Measurements from ENCODE around the gene PRDX5.

The PRDX5 gene

GRCh38 chr11:64330888-64331287 lies 13.0 kb downstream of the PRDX5 start:
- TF ChIP-seq, protein P1, sequence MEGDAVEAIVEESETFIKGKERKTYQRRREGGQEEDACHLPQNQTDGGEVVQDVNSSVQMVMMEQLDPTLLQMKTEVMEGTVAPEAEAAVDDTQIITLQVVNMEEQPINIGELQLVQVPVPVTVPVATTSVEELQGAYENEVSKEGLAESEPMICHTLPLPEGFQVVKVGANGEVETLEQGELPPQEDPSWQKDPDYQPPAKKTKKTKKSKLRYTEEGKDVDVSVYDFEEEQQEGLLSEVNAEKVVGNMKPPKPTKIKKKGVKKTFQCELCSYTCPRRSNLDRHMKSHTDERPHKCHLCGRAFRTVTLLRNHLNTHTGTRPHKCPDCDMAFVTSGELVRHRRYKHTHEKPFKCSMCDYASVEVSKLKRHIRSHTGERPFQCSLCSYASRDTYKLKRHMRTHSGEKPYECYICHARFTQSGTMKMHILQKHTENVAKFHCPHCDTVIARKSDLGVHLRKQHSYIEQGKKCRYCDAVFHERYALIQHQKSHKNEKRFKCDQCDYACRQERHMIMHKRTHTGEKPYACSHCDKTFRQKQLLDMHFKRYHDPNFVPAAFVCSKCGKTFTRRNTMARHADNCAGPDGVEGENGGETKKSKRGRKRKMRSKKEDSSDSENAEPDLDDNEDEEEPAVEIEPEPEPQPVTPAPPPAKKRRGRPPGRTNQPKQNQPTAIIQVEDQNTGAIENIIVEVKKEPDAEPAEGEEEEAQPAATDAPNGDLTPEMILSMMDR (IDR thresholded peaks at IDR 0.05; ENCODE audit: insufficient read depth, low read length, missing control alignments), result no peak
- DNase-seq (ENCODE audit: low read depth, low spot score), result no peak
- ChIA-PET POLR2A (interaction anchor here (2.0 kb wide), 1 partner anchor 13 kb away, joined by 14 read pairs; the partner anchor contains the start of genes PRDX5 and TRMT112), CTCF (interaction anchor here (0.8 to 21.8 kb wide), 7 partner anchors 8 to 125 kb away, joined by 3 to 414 read pairs (median 19); partner anchors contain the start of genes CATSPERZ, ESRRA, FERMT3 and PRDX5)
- H3K4me3 ChIP-seq (ENCODE audit: low read depth, low read length), result no peak overlapping the region

- TF ChIP-seq, protein P1 (IDR thresholded peaks at IDR 0.05; ENCODE audit: insufficient read depth, low read length, missing control alignments), result peak; percentile 77
- no peak overlapping the region for H3K4me3 ChIP-seq (ENCODE audit: low read depth, low read length)
- ChIA-PET CTCF (interaction anchor here (0.6 to 21.8 kb wide), 15 partner anchors 9 to 373 kb away, joined by 3 to 414 read pairs (median 4); partner anchors contain the start of genes CATSPERZ, ESRRA, FERMT3 and PRDX5), POLR2A (interaction anchor here (0.6 to 2.0 kb wide), 5 partner anchors 10 to 88 kb away, joined by 3 to 14 read pairs (median 5); partner anchors contain the start of genes PRDX5 and TRMT112)
- peak; percentile 21 for DNase-seq (ENCODE audit: low read depth, low spot score)
Measured at GRCh38 chr11:64331569-64332371, 13.8 kb downstream of the PRDX5 start.

GRCh38 chr11:64333556-64333955 lies 15.6 kb downstream of the PRDX5 start:
- POLR2A ChIA-PET, result no interaction called here
- DNase-seq (ENCODE audit: low read depth, low spot score), result no peak
- CTCF ChIA-PET, result interaction anchor here (2.6 to 21.8 kb wide), 5 partner anchors 11 to 129 kb away, joined by 15 to 414 read pairs (median 25); partner anchors contain the start of genes CATSPERZ, ESRRA, PRDX5 and RPS6KA4
- no peak overlapping the region for H3K4me3 ChIP-seq (ENCODE audit: low read depth, low read length)
- TF ChIP-seq, protein P1 (IDR thresholded peaks at IDR 0.05; ENCODE audit: insufficient read depth, low read length, missing control alignments), result no peak

GRCh38 chr11:64334764-64335735 lies 17.1 kb downstream of the PRDX5 start:
- ChIA-PET POLR2A (no interaction called here), CTCF (interaction anchor here (0.6 to 21.8 kb wide), 5 partner anchors 12 to 318 kb away, joined by 3 to 414 read pairs (median 20); partner anchors contain the start of gene RPS6KA4)
- no peak overlapping the region for H3K4me3 ChIP-seq (ENCODE audit: low read depth, low read length)
- DNase-seq (ENCODE audit: low read depth, low spot score), result peak; percentile 58
- TF ChIP-seq, protein P1 (IDR thresholded peaks at IDR 0.05; ENCODE audit: insufficient read depth, low read length, missing control alignments), result no peak

GRCh38 chr11:64337538-64338249 lies 19.8 kb downstream of the PRDX5 start:
- ChIA-PET POLR2A (no interaction called here), CTCF (interaction anchor here (1.5 to 21.8 kb wide), 4 partner anchors 13 to 37 kb away, joined by 4 to 414 read pairs (median 14); partner anchors contain the start of genes PRDX5, RPS6KA4 and TRMT112)
- TF ChIP-seq, protein P1 (IDR thresholded peaks at IDR 0.05; ENCODE audit: insufficient read depth, low read length, missing control alignments), result no peak
- H3K4me3 ChIP-seq (ENCODE audit: low read depth, low read length), result no peak overlapping the region
- no peak for DNase-seq (ENCODE audit: low read depth, low spot score)

Measured in AG04449 (cell line).